ENCODE measurements around the gene CAB39. TPM values are rescaled to one million over a fixed set of nuclear protein-coding genes. Genes with fewer than 3 reads are reported as not detected.

CAB39 gene
- total RNA-seq, 1 donor from 2014 or later, result 60.3 TPM

- no peak for DNase-seq
- H3K9me3 Mint-ChIP-seq (ENCODE audit: unreplicated experiment), result peaks cover 5% of the 10 kb centered on the region
- no peak for TF ChIP-seq CTCF (IDR thresholded peaks at IDR 0.05; ENCODE audit: partially characterized antibody, unreplicated experiment)
- H3K4me1 Mint-ChIP-seq (ENCODE audit: low read depth, unreplicated experiment), result peaks cover 17% of the 10 kb centered on the region
- H3K36me3 Mint-ChIP-seq (ENCODE audit: unreplicated experiment), result peaks cover 8% of the 10 kb centered on the region
- H3K27me3 Mint-ChIP-seq (ENCODE audit: unreplicated experiment), result peaks cover 3% of the 10 kb centered on the region
- H3K4me3 Mint-ChIP-seq (ENCODE audit: unreplicated experiment), result no peak overlapping the region
- peak overlapping the region; percentile 8 for H3K27ac Mint-ChIP-seq (ENCODE audit: unreplicated experiment)
Observed at GRCh38 chr2:230842473-230842872, 129.8 kb downstream of the CAB39 start.

DNA sequence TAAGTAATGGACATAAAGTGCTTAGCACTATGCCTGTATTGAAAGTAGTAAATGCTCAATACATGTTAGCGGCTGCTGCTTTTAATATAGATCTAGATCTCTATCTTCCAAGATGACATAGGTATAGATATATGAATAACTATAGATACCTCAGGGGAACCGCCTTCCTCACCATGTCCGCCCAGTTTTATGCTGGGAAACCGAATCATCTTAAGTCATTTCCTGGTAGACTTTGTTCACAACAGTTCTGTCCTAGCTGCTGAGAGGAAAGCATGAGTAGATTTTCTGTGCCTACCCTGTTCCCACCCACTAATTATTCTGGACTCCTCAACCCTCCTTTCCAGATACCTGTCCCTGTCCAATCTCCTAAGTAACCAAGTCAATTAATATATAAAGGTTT, 130.5 kb downstream of the CAB39 start:
- H3K27me3 Mint-ChIP-seq (ENCODE audit: unreplicated experiment), result peaks cover 3% of the 10 kb centered on the region
- H3K9me3 Mint-ChIP-seq (ENCODE audit: unreplicated experiment), result peaks cover 5% of the 10 kb centered on the region
- no peak for TF ChIP-seq CTCF (IDR thresholded peaks at IDR 0.05; ENCODE audit: partially characterized antibody, unreplicated experiment)
- no peak overlapping the region for H3K4me3 Mint-ChIP-seq (ENCODE audit: unreplicated experiment)
- peaks cover 4% of the 10 kb centered on the region for H3K36me3 Mint-ChIP-seq (ENCODE audit: unreplicated experiment)
- DNase-seq, result no peak
- peaks cover 17% of the 10 kb centered on the region for H3K4me1 Mint-ChIP-seq (ENCODE audit: low read depth, unreplicated experiment)
- H3K27ac Mint-ChIP-seq (ENCODE audit: unreplicated experiment), result peak overlapping the region; percentile 57

GRCh38 chr2:230846360-230846759, 133.7 kb downstream of the CAB39 start:
- no peak for DNase-seq
- peaks cover 17% of the 10 kb centered on the region for H3K4me1 Mint-ChIP-seq (ENCODE audit: low read depth, unreplicated experiment)
- peaks cover 4% of the 10 kb centered on the region for H3K27me3 Mint-ChIP-seq (ENCODE audit: unreplicated experiment)
- no peak overlapping the region for H3K27ac Mint-ChIP-seq (ENCODE audit: unreplicated experiment)
- H3K9me3 Mint-ChIP-seq (ENCODE audit: unreplicated experiment), result peaks cover 7% of the 10 kb centered on the region
- no peak overlapping the region for H3K4me3 Mint-ChIP-seq (ENCODE audit: unreplicated experiment)
- no peak for TF ChIP-seq CTCF (IDR thresholded peaks at IDR 0.05; ENCODE audit: partially characterized antibody, unreplicated experiment)
- no peaks in the 10 kb centered on the region for H3K36me3 Mint-ChIP-seq (ENCODE audit: unreplicated experiment)

GRCh38 chr2:230847883-230848388, 135.3 kb downstream of the CAB39 start:
- peaks cover 3% of the 10 kb centered on the region for H3K27me3 Mint-ChIP-seq (ENCODE audit: unreplicated experiment)

More at GRCh38 chr2:230847883-230848388, 135.3 kb downstream of the CAB39 start:
- peak; percentile 97 for TF ChIP-seq CTCF (IDR thresholded peaks at IDR 0.05; ENCODE audit: partially characterized antibody, unreplicated experiment)
- peaks cover 8% of the 10 kb centered on the region for H3K4me1 Mint-ChIP-seq (ENCODE audit: low read depth, unreplicated experiment)
- DNase-seq, result peak; percentile 93
- H3K27ac Mint-ChIP-seq (ENCODE audit: unreplicated experiment), result no peak overlapping the region
- no peaks in the 10 kb centered on the region for H3K36me3 Mint-ChIP-seq (ENCODE audit: unreplicated experiment)
- H3K4me3 Mint-ChIP-seq (ENCODE audit: unreplicated experiment), result no peak overlapping the region
- peaks cover 7% of the 10 kb centered on the region for H3K9me3 Mint-ChIP-seq (ENCODE audit: unreplicated experiment)

Data from glutamatergic neuron (in vitro differentiated cells).